HTR-8/SVneo (cell line): ENCODE results near the gene DNAH7.
"Not testable (repeated sequence)": the region's sequence is repeated elsewhere in the genome, so short reads cannot be mapped to it uniquely, and the experiment has no call there.

ENCODE experiments used
- DNase-seq: peaks from one replicate; pipeline ENCODE4 v3.0.0; 2011; ENCODE audit warnings: low spot score, mixed read lengths; ENCODE audit not compliant: insufficient read length
- FAIRE-seq: peaks from 2 replicates; lab custom pipeline; 2011; peaks lifted over from hg19 to GRCh38; lab: Jason Lieb, UNC

The DNAH7 gene

GRCh38 chr2:195993623-195994022 lies 75.0 kb downstream of the DNAH7 start:
- FAIRE-seq = no peak
- no peak for DNase-seq

GRCh38 chr2:195985741-195986140 lies 82.9 kb downstream of the DNAH7 start:
- FAIRE-seq (no peak), DNase-seq (no peak)

- FAIRE-seq (no peak), DNase-seq (no peak)
Observed at GRCh38 chr2:195984923-195985726, 83.5 kb downstream of the DNAH7 start.

- DNase-seq (no peak), FAIRE-seq (no peak)
Observed at GRCh38 chr2:195967336-195967735, 101.3 kb downstream of the DNAH7 start.

- DNase-seq (no peak), FAIRE-seq (no peak)
Observed at GRCh38 chr2:195961873-195962272, 106.8 kb downstream of the DNAH7 start.

- FAIRE-seq = no peak
- DNase-seq = no peak
Observed at GRCh38 chr2:195959341-195959740, 109.3 kb downstream of the DNAH7 start.

- no peak for FAIRE-seq
- DNase-seq = no peak
Observed at GRCh38 chr2:195956725-195957124, 111.9 kb downstream of the DNAH7 start.

- FAIRE-seq = no peak
- DNase-seq = no peak
Observed at GRCh38 chr2:195945056-195945455, 123.6 kb downstream of the DNAH7 start.

GRCh38 chr2:195937176-195937575 lies 131.5 kb downstream of the DNAH7 start:
- FAIRE-seq = no peak
- DNase-seq = no peak

- FAIRE-seq = no peak
- no peak for DNase-seq
Observed at GRCh38 chr2:195934484-195934883, 134.2 kb downstream of the DNAH7 start.

GRCh38 chr2:195929531-195929930 lies 139.1 kb downstream of the DNAH7 start:
- FAIRE-seq (no peak), DNase-seq (no peak)

- no peak for FAIRE-seq
- DNase-seq = no peak
Observed at GRCh38 chr2:195925120-195925519, 143.5 kb downstream of the DNAH7 start.

- no peak for FAIRE-seq
- DNase-seq = no peak
Observed at GRCh38 chr2:195923889-195924288, 144.7 kb downstream of the DNAH7 start.

- DNase-seq, FAIRE-seq: not testable (repeated sequence)
Observed at GRCh38 chr2:195917021-195917600, 151.5 kb downstream of the DNAH7 start.

- DNase-seq (no peak), FAIRE-seq (no peak)
Observed at GRCh38 chr2:195912079-195912478, 156.6 kb downstream of the DNAH7 start.

GRCh38 chr2:195910570-195910969 lies 158.1 kb downstream of the DNAH7 start:
- no peak for FAIRE-seq
- DNase-seq = no peak

GRCh38 chr2:195909926-195910325 lies 158.7 kb downstream of the DNAH7 start:
- no peak for FAIRE-seq
- DNase-seq = no peak

- DNase-seq (no peak), FAIRE-seq (no peak)
Observed at GRCh38 chr2:195907474-195907873, 161.2 kb downstream of the DNAH7 start.

- FAIRE-seq (no peak), DNase-seq (no peak)
Observed at GRCh38 chr2:195903956-195904355, 164.7 kb downstream of the DNAH7 start.

- no peak for FAIRE-seq
- DNase-seq = no peak
Observed at GRCh38 chr2:195902857-195903256, 165.8 kb downstream of the DNAH7 start.

GRCh38 chr2:195899226-195899625 lies 169.4 kb downstream of the DNAH7 start:
- no peak for DNase-seq
- FAIRE-seq = no peak
